GM23248 (cell line): ENCODE data around the gene OSBPL5.

ENCODE experiments used
- EZH2 ChIP-seq: fragments of 200-600 bp; sonication (generic); IDR thresholded peaks from 2 replicates; pipeline ENCODE4 v1.6.1; 2018; ENCODE audit warnings: antibody characterized with exemption, mild to moderate bottlenecking; ENCODE audit not compliant: insufficient read depth, poor library complexity, severe bottlenecking
- EZH2phosphoT487 ChIP-seq: fragments of 200-600 bp; sonication (generic); IDR thresholded peaks from 2 replicates; pipeline ENCODE4 v1.6.1; 2018; ENCODE audit warnings: antibody characterized with exemption, moderate library complexity, mild to moderate bottlenecking, low read depth; ENCODE audit not compliant: insufficient read depth

DNA sequence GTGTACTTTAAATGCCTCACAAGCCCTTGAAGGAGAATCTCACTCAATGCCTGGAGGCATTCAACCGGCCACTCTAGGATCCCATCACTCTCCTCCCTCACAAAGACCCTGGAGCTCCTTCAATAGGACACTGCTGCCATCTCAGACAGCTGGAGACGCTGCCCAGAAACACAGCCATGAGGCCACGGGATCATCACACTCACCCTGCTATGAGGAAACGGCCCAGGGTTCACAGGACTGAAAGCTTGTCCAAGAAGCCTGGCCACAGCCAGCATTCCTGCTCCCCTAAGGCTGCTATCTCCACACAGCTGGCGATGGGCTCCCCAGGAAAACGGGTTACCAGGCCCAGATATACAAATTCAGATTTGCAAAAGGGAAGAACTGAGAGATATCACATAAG is 121.1 kb downstream of the OSBPL5 start:
- no peak for TF ChIP-seq EZH2
- TF ChIP-seq EZH2phosphoT487 = no peak
